Kasumi-1 (cell line): ENCODE results near the gene LAMA2.

Experiments used
- DNase-seq, 2 experiments: peaks; one replicate each; lab custom pipeline; 2025; lab: John Stamatoyannopoulos, UW

LAMA2 gene

DNA sequence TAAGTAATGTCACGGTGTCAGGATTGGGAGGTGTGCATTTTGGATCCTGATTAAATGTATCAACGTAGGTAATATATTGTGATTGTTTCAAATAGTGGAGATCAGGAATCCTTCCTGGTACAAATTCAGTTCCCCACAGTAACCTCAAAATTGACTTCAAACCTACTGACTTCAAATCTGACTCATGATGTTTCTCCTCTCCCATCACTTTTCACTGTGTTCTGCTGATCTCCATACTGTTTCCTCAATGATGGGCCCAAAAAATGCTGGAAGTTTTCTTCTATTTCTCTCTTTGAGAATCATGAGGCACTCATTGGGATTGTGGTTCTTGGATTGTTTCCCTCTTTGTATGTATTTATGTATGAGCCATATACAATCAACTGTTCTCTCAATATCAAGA is 35.9 kb downstream of the LAMA2 start:
- DNase-seq: no peak

- DNase-seq: no peak
These were observed 36.7 kb downstream of the LAMA2 start for GRCh38 chr6:128919412-128920180.

DNA sequence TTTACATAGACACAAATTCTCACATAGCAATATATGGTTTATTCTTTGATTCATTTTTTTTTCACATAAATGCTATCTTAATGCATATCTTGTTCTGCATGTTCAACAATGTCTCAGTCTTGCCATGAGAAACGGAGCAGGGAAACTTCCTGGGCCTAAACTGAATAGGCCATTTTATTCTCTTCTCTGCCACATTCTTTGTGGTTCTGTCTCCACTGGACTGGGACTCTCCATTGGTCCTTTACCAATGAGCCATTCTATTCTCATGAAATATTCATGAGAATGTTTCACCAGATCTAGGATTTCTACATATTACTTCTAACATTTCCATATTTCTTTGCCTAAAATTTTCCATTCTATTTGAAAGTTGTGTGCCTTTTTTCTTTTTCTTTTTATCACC is 42.8 kb downstream of the LAMA2 start:
- DNase-seq: no peak

DNA sequence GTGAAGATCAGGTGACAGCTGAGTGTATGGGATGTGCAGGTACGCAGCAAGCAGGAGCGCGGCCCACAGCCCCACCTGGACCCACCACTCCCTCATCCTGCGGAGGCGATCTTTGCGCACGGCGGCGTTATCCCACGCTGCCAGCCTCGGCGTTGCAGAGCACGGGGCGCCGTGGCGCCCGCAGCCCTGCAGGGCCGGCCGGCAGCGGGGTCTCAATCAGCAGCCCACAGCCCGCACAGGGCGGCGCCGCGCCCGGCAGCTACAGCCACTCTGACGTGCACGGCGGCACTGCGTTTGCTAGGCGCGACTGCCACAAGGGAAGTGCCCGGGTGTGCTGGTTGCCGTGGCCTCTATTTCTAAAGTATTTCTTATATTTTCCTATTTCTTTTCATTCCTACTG is 46.9 kb downstream of the LAMA2 start:
- DNase-seq: no peak

GRCh38 chr6:128930321-128930720 is 47.4 kb downstream of the LAMA2 start:
- no peak for DNase-seq

GRCh38 chr6:128932061-128932460 is 49.1 kb downstream of the LAMA2 start:
- no peak for DNase-seq

DNA sequence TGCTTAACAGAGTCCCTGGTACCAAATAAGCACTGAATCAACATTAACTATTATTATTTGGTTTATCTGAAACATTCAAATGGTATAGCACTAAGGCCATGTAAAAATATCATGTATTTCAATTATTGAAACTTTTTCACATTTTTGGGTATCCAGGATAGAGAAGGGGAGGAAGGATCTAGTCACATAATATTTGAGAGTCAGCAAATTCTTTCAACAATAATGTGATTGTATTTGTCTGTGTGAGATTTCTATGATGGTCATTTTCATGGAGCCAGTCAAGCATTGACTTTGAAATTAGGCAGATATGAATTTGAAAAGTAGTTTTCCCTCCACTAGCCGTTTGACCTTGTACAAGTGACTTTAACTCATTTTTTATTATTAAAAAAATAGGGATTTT is 67.9 kb downstream of the LAMA2 start:
- no peak for DNase-seq

- DNase-seq: no peak
These were observed 70.0 kb downstream of the LAMA2 start for GRCh38 chr6:128952902-128953301.

GRCh38 chr6:128954308-128955043 is 71.5 kb downstream of the LAMA2 start:
- DNase-seq: no peak

- no peak for DNase-seq
These were observed 80.6 kb downstream of the LAMA2 start for GRCh38 chr6:128963561-128963960.

- DNase-seq: no peak
These were observed 81.4 kb downstream of the LAMA2 start for GRCh38 chr6:128964233-128964755.

DNA sequence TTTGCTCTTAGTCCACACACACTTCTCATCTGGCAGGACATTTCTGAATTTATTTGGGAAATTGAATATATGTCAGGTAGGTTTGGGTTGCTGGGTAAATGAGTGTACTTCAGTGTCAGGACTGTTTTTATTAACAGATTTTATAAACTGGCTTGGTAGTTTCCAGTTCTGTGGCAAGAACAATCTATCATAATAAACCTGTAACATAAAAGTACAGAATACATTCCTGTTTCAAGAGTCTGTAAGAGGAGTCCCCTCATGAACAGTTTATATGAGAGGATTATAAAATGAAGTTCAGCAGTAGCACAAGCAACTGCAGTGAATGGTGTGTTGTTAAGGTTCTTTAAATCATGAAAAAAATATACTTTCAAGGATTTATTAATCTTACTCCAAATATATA is 81.8 kb downstream of the LAMA2 start:
- DNase-seq: no peak

DNA sequence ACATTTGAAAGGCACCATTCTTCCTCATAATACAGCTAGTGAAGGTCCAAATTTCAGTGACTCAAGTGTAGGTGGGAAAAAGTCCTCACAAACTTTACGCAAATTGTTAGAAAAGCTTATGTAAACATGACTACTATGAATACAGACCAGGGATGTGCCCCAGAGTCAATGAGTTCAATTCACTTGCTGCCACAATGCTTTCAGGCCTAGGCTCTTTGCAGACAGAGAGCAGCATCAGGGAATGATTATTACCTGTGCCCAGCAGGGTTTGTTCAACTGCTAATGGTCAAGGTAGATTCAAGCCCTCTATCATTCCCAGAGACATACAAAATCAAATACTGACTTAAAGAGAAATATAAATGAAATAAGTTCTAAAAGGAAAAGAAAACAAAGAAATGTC is 84.0 kb downstream of the LAMA2 start:
- DNase-seq: no peak

GRCh38 chr6:128979071-128979470 is 96.1 kb downstream of the LAMA2 start:
- DNase-seq: no peak

GRCh38 chr6:128981716-128982115 is 98.8 kb downstream of the LAMA2 start:
- DNase-seq: no peak

DNA sequence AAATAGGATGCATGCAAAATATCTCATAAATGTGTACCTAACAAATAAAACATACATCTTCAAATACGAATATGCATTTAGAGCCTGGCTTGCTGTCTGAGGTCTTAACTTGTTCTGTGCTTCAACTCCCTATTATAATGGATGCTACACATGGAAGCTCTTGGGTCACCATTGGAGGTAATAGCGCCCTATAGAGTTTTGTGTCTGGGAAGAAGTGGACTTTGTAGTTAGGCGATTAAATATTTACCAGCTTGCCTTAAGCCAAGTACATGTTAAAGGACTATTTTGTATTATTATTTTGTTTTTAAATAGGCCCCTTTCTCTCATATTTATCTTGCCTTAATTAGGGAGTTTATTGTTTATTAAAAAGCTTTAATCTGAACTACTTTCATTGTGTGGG is 107.4 kb downstream of the LAMA2 start:
- DNase-seq: no peak

- DNase-seq: no peak
These were observed 108.0 kb downstream of the LAMA2 start for GRCh38 chr6:128990915-128991314.

DNA sequence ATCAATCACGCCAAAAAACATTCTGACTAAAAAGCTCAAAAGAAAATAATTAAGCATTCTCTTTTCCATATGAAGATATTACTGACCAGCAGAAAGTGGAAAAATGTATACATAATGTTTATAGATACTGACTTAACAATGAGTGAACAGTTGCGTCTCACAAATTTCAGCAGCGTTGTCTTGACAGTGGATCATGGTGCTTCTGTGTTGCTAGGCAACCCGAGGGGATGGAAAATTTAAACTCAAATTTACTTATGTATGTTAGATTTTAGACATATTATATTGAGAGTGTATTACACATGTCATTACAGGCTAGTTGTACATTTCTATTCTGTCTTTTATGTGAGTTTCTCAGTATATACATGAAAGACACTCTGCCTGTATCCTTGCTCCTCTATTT is 110.2 kb downstream of the LAMA2 start:
- DNase-seq: no peak

DNA sequence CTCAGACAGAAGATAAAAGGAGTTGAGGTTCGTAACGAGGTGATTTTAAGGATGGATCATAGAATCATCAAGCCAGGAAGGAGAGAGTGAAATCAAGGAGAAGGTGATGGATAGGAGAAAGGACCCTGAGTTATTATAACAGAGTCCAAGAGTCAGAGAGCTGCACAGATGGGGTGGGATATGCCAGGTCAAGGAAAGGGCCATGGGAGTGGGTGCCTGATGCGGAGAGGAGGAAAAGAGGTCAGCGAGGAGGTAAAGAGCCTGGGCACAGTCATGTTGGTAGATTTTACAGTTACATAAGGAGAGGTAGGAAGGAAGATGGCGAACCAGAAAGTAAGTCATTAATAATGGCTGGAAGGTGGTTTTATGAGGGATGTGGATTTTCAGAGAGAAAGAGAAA is 114.9 kb downstream of the LAMA2 start:
- no peak for DNase-seq

DNA sequence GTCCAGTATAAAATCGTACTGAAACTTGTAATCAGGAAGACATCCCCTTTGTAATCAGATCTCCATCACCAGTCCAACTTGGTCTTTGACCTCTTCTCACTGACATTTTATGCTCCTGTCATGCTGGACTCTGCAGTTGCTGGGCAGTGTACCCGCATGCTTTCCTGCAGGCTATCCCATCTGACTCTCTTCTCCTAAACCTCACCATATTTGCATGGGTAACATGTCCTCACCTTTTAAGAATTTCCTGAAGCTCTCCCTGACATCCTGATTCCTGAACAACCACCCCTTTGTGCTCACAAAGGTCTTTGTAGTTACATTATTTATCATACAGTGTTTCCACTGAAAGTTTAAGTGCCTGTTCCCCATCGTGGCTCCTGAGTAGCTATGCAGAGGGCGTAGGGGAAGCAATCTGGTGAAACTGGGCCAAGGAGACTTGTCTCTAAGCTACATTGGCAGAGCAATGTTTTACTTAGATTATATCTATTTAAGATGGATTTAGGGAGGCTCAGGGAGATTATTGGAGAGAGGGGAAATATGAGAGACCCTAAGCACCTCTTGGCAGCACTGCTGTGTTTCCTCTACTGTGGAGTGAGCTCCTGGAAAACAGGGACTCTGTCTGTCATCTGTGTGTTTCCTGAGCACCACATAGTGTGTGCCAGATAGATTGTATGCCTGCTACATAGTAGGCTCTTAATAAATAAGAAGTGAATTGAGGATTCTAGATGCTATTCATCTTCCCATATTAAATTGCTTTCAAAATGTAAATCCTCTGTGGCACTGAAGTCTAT is 124.0 kb downstream of the LAMA2 start:
- DNase-seq: no peak

GRCh38 chr6:129007701-129008373 is 124.9 kb downstream of the LAMA2 start:
- no peak for DNase-seq

- DNase-seq: no peak
These were observed 125.7 kb downstream of the LAMA2 start for GRCh38 chr6:129008591-129008990.
